Neural progenitor cell (in vitro differentiated cells): Measurements from ENCODE around the gene POU5F2.

Experiments
- EZH2 ChIP-seq: fragments of 200-600 bp; sonication (generic); IDR thresholded peaks from 2 replicates; pipeline ENCODE4 v1.6.1; 2017; ENCODE audit warnings: antibody characterized with exemption, mild to moderate bottlenecking, moderate library complexity
- EZH2phosphoT487 ChIP-seq: fragments of 200-600 bp; sonication (generic); IDR thresholded peaks from 2 replicates; pipeline ENCODE4 v1.6.1; 2017; ENCODE audit warnings: antibody characterized with exemption
- TF ChIP-seq, protein P1 (sequence below): fragments of 200-600 bp; sonication (generic); IDR thresholded peaks from 2 replicates; pipeline ENCODE4 v1.5.1; 2017; ENCODE audit warnings: antibody characterized with exemption, mild to moderate bottlenecking

GRCh38 chr5:93705896-93706295, 35.5 kb downstream of the POU5F2 start:
- TF ChIP-seq, protein P1, sequence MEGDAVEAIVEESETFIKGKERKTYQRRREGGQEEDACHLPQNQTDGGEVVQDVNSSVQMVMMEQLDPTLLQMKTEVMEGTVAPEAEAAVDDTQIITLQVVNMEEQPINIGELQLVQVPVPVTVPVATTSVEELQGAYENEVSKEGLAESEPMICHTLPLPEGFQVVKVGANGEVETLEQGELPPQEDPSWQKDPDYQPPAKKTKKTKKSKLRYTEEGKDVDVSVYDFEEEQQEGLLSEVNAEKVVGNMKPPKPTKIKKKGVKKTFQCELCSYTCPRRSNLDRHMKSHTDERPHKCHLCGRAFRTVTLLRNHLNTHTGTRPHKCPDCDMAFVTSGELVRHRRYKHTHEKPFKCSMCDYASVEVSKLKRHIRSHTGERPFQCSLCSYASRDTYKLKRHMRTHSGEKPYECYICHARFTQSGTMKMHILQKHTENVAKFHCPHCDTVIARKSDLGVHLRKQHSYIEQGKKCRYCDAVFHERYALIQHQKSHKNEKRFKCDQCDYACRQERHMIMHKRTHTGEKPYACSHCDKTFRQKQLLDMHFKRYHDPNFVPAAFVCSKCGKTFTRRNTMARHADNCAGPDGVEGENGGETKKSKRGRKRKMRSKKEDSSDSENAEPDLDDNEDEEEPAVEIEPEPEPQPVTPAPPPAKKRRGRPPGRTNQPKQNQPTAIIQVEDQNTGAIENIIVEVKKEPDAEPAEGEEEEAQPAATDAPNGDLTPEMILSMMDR = no peak
- no peak for TF ChIP-seq EZH2
- no peak for TF ChIP-seq EZH2phosphoT487
